COR-L47 (cell line): Measurements from ENCODE around the gene TMEM175.

ENCODE experiments used
- DNase-seq: peaks from one replicate; lab custom pipeline; 2025; lab: John Stamatoyannopoulos, UW

The TMEM175 gene

DNA sequence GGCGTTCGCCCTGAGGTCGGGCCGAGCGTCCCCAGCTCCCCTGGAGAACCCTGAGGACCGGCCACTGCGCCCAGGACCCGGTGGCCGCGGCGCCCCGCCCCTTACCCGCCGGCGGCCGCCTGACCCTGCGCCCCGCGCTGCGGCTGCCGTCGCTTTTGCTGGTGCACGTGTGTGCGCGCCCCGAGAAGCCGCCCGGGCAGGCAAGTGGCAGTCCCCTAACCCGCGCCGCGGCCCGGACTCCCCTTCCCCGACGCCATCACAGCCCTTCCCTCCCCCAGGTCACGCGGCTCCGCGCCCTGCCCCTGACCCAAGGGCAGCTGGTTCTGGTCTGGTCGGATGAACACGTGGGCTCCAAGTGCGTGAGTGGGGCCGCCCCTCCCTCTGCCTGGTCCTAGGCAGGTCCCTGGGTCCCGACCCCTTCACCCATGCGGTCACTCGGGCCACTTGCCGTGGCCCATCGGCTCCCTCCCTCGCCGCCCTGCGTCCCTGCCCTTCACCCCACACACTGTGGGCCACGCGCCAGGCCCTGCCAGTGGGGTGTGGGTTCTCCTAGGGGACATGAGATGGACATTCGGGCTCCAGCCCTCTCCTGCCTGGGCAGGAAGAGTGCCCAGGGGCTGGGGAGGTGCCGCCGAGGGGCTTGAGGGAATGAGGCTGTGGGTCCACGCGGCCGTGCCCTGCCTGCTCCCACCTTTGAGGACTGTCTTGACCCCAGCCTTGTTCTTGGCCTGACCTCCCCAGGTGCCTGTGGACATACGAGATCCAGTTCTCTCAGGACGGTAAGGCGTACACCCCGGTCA lies 71.2 kb downstream of the TMEM175 start:
- DNase-seq, result no peak

DNA sequence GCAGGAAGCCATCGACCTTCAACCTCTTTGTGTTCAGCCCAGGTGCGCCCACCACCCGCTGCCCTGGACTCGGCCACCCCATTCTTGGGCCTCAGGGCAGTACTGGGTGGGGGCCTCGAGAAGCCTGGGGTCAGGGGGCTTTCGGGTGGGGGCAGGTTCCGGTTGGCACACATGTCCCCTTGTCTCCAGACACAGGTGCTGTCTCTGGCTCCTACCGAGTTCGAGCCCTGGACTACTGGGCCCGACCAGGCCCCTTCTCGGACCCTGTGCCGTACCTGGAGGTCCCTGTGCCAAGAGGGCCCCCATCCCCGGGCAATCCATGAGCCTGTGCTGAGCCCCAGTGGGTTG lies 71.8 kb downstream of the TMEM175 start:
- no peak for DNase-seq

DNA sequence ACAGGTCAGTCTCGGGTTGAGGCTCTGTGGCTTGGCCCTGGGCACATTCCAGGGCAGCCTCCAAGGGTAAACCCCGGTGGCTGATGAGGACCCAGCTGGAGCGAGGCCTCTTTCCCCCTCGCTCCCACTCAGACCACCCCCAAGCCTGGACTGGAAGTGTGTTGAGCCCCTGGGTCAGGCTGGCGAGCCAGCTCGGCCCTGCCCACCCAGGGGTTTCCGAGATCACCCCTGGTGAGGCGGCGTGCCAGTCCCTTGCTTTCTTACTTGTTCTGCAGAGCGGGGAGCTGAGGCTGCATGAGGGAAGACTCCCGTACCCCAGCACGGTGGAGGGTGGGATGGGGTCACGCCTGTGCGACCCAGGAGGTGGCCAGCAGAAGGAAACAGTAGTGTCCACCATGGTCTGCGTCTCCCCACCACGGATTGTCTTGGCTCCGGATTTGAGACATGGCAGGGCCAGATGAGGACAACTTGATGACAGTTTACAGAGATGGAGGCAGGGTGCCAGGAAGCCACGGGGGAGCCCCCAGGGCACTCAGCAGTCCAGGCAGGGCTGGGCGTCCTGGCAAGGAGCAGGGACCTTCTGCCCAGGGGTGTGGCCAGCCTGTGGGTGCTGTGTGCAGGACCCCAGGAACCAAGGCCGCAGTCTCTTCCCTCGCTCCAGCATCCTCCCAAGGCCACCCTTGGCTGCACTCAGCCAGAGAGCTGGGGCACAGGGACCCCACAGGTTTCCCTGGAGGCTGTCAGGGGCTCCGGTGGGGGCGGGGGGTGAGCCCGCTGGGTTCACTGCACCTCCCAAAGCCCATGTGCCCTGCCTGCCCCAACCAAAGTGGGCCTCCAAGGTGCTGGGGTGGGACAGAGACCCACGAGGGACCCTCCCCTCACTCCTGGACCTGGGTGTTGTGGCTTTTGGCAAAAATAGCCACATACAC lies 72.6 kb downstream of the TMEM175 start:
- no peak for DNase-seq

DNA sequence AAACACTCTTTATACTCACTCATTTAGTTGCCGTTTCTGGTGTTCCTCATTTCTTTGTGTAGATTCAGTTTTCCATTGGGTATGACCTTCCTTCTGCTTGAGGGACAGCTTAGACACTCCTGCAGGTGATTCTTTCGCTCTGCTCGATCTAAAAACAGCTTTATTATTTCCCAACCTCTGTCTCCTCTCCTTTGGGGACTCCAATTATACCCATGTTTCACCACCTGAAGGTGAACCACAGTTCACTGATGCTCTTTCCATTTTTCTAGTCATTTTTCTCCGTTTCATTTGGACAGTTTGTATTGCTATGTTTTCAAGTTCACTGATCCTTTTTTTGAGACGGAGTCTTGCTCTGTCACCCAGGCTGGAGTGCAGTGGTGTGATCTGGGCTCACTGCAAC lies 74.6 kb downstream of the TMEM175 start:
- DNase-seq, result no peak
